HEK293T (cell line): Measurements from ENCODE around the gene CAMK1G.

Source experiments
- CTCF ChIA-PET: fragments of 350-600 bp; formaldehyde crosslinking; extraction: SDS; loops from one replicate; lab custom pipeline; 2021; ENCODE audit warnings: antibody characterized with exemption, inconsistent platforms; lab: Yijun Ruan, JAX
- POLR2A ChIA-PET: fragments of 350-600 bp; formaldehyde crosslinking; extraction: SDS; loops from one replicate; lab custom pipeline; 2020; ENCODE audit warnings: antibody characterized with exemption, inconsistent platforms; lab: Yijun Ruan, JAX
- DNase-seq: peaks from one replicate; pipeline ENCODE4 v3.0.0; 2012; ENCODE audit warnings: mixed read lengths; ENCODE audit errors: extremely low spot score
- ARNT ChIP-seq: fragments of 450-650 bp; IDR thresholded peaks from 2 replicates; pipeline ENCODE4 v1.6.1; 2017; ENCODE audit warnings: mild to moderate bottlenecking
- BHLHE40 ChIP-seq: fragments of 450-650 bp; IDR thresholded peaks from 2 replicates; pipeline ENCODE4 v1.6.1; 2016; ENCODE audit warnings: mild to moderate bottlenecking, moderate library complexity, borderline replicate concordance
- CTBP1 ChIP-seq: fragments of 450-650 bp; IDR thresholded peaks from 2 replicates; pipeline ENCODE4 v1.6.1; 2016; ENCODE audit warnings: borderline replicate concordance
- ELF4 ChIP-seq: fragments of 450-650 bp; IDR thresholded peaks from 2 replicates; pipeline ENCODE4 v1.6.1; 2017; ENCODE audit warnings: antibody characterized with exemption
- FOXA1 ChIP-seq: fragments of 450-650 bp; IDR thresholded peaks from 2 replicates; pipeline ENCODE4 v1.6.1; 2016; ENCODE audit warnings: mild to moderate bottlenecking
- FOXK2 ChIP-seq: fragments of 450-650 bp; IDR thresholded peaks from 2 replicates; pipeline ENCODE4 v1.6.1; 2016; ENCODE audit warnings: mild to moderate bottlenecking
- FOXM1 ChIP-seq: fragments of 450-650 bp; IDR thresholded peaks from 2 replicates; pipeline ENCODE4 v1.6.1; 2017; ENCODE audit warnings: mild to moderate bottlenecking, borderline replicate concordance
- HDGF ChIP-seq: fragments of 450-650 bp; IDR thresholded peaks from 2 replicates; pipeline ENCODE4 v1.6.1; 2017; ENCODE audit warnings: antibody characterized with exemption, borderline replicate concordance
- L3MBTL2 ChIP-seq: fragments of 450-650 bp; conservative IDR thresholded peaks from 2 replicates; pipeline ENCODE4 v1.6.1; 2016; ENCODE audit warnings: mild to moderate bottlenecking
- LEF1 ChIP-seq: fragments of 450-650 bp; IDR thresholded peaks from 2 replicates; pipeline ENCODE4 v1.6.1; 2017; ENCODE audit warnings: mild to moderate bottlenecking, borderline replicate concordance
- NFRKB ChIP-seq: fragments of 450-650 bp; IDR thresholded peaks from 2 replicates; pipeline ENCODE4 v1.6.1; 2016; ENCODE audit warnings: mild to moderate bottlenecking, moderate library complexity
- PKNOX1 ChIP-seq: fragments of 450-650 bp; IDR thresholded peaks from 2 replicates; pipeline ENCODE4 v1.6.1; 2016
- SP1 ChIP-seq: fragments of 450-650 bp; IDR thresholded peaks from 2 replicates; pipeline ENCODE4 v1.6.1; 2017
- SUZ12 ChIP-seq: fragments of 450-650 bp; IDR thresholded peaks from 2 replicates; pipeline ENCODE4 v1.6.1; 2016; ENCODE audit warnings: mild to moderate bottlenecking
- TARDBP ChIP-seq: fragments of 450-650 bp; IDR thresholded peaks from 2 replicates; pipeline ENCODE4 v1.6.1; 2016
- ZNF384 ChIP-seq: fragments of 450-650 bp; IDR thresholded peaks from 2 replicates; pipeline ENCODE4 v1.6.1; 2016

Gene CAMK1G

GRCh38 chr1:209650454-209650853, 66.9 kb downstream of the CAMK1G start:
- no peak for DNase-seq
- ChIA-PET CTCF (interaction anchor here (1.3 kb wide), 1 partner anchor 23 kb away, joined by 6 read pairs; no protein-coding TSS in a partner anchor), POLR2A (no interaction called here)
- no peak for TF ChIP-seq ZNF384
- no peak for TF ChIP-seq ARNT
- no peak for TF ChIP-seq TARDBP
- TF ChIP-seq L3MBTL2: no peak
- TF ChIP-seq HDGF: no peak
- TF ChIP-seq NFRKB: no peak
- no peak for TF ChIP-seq SUZ12
- TF ChIP-seq LEF1: no peak
- no peak for TF ChIP-seq CTBP1
- no peak for TF ChIP-seq FOXM1
- TF ChIP-seq PKNOX1: no peak
- TF ChIP-seq BHLHE40: no peak
- TF ChIP-seq ELF4: no peak
- no peak for TF ChIP-seq FOXK2
- TF ChIP-seq FOXA1: no peak
- no peak for TF ChIP-seq SP1

GRCh38 chr1:209651138-209651587, 67.6 kb downstream of the CAMK1G start:
- DNase-seq: peak; percentile 46
- ChIA-PET CTCF (no interaction called here), POLR2A (no interaction called here)
- TF ChIP-seq FOXK2 (no peak), LEF1 (no peak), SUZ12 (no peak), FOXM1 (no peak), ELF4 (no peak), NFRKB (no peak), ZNF384 (no peak), TARDBP (no peak), BHLHE40 (no peak), L3MBTL2 (no peak), ARNT (no peak), SP1 (no peak), FOXA1 (no peak), CTBP1 (no peak), HDGF (no peak), PKNOX1 (no peak)

GRCh38 chr1:209652121-209652735, 68.7 kb downstream of the CAMK1G start, which contains the start of gene LAMB3:
TSS of gene LAMB3 (minus strand) at chr1:209652425. CDS start at chr1:209650944, 1,481 bp downstream.
- DNase-seq: no peak
- CTCF ChIA-PET: interaction anchor here (1.5 kb wide), 1 partner anchor 62 kb away, joined by 4 read pairs; no protein-coding TSS in a partner anchor
- POLR2A ChIA-PET: interaction anchor here (1.0 kb wide), 1 partner anchor 132 kb away, joined by 3 read pairs; the partner anchor contains the start of gene C1orf74
- TF ChIP-seq TARDBP (no peak), CTBP1 (no peak), LEF1 (no peak), FOXK2 (no peak)

- TF ChIP-seq FOXK2 (no peak), SUZ12 (no peak), L3MBTL2 (no peak), FOXM1 (no peak), NFRKB (no peak), LEF1 (no peak), CTBP1 (no peak), ELF4 (no peak), SP1 (no peak), HDGF (no peak), ARNT (no peak), ZNF384 (no peak), TARDBP (no peak), PKNOX1 (no peak), BHLHE40 (no peak), FOXA1 (no peak)
- CTCF ChIA-PET: interaction anchor here (0.7 to 1.5 kb wide), 2 partner anchors 63 to 82 kb away, joined by 3 to 4 read pairs; no protein-coding TSS in a partner anchor
- POLR2A ChIA-PET: interaction anchor here (1.0 kb wide), 1 partner anchor 132 kb away, joined by 3 read pairs; the partner anchor contains the start of gene C1orf74
- no peak for DNase-seq
Observed at GRCh38 chr1:209652873-209653401, 69.4 kb downstream of the CAMK1G start.

- CTCF ChIA-PET: interaction anchor here (1.5 kb wide), 1 partner anchor 64 kb away, joined by 4 read pairs; no protein-coding TSS in a partner anchor
- no peak for DNase-seq
- TF ChIP-seq BHLHE40 (no peak), ZNF384 (no peak), CTBP1 (no peak), ELF4 (no peak), LEF1 (no peak), FOXK2 (no peak), ARNT (no peak), SP1 (no peak), L3MBTL2 (no peak), NFRKB (no peak), FOXA1 (no peak), TARDBP (no peak), PKNOX1 (no peak), FOXM1 (no peak), HDGF (no peak), SUZ12 (no peak)
- POLR2A ChIA-PET: interaction anchor here (1.2 kb wide), 1 partner anchor 22 kb away, joined by 4 read pairs; the partner anchor contains the start of gene G0S2
Observed at GRCh38 chr1:209653915-209654351, 70.4 kb downstream of the CAMK1G start.
